Colon (tissue), 2 donors: ENCODE measurements around the gene TXNDC2.
"Not testable (repeated sequence)": the region's sequence is repeated elsewhere in the genome, so short reads cannot be mapped to it uniquely, and the experiment has no call there.

Source experiments
- FAIRE-seq: peaks from 2 replicates; lab custom pipeline; 2012; peaks lifted over from hg19 to GRCh38; lab: Jason Lieb, UNC
- donor health status: control.
- donor health status: control.

The TXNDC2 gene

DNA sequence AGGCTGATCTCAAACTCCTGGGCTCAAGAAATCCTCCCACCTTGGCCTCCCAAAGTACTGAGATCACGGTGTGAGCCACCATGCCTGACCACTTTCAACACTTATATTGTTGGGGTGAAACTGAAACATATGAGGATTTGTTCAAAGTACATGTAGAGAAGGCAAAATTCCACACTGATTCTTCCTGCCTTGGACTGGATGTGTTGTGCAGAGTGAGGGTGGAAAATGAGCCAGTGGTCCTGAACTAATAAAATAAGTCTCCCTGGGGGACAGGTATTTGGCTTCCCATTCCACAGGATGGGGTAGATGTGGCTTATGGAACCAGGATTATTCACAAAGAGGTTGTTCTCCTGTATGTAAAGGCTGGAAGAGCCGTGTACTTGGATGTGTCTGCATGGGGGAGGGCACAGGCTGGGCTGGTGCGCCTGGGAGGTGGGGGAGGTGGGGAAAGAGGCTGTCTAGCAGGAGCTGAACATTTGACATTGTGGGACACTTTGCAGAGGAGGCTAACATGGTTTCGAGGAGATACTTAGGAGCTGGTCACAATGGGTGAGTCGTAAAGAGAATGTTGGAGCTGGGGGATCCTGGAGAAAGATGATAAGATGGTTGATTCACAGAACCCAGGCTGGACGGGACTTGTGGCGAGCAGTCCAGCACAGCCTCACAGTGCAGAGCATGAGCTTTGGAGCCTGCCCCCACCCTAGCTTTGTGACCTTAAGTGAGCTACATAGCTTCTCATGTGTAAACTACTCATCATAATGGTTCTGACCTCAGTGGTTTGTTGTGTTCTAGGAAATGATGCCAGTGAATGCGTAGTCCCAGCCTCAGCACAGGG lies at the start of gene TXNDC2:
TSS of gene TXNDC2 (plus strand) at position 804 of the 835 bp plus-strand sequence. CDS start 708 bp downstream, outside the sequence.
- no peak for FAIRE-seq

DNA sequence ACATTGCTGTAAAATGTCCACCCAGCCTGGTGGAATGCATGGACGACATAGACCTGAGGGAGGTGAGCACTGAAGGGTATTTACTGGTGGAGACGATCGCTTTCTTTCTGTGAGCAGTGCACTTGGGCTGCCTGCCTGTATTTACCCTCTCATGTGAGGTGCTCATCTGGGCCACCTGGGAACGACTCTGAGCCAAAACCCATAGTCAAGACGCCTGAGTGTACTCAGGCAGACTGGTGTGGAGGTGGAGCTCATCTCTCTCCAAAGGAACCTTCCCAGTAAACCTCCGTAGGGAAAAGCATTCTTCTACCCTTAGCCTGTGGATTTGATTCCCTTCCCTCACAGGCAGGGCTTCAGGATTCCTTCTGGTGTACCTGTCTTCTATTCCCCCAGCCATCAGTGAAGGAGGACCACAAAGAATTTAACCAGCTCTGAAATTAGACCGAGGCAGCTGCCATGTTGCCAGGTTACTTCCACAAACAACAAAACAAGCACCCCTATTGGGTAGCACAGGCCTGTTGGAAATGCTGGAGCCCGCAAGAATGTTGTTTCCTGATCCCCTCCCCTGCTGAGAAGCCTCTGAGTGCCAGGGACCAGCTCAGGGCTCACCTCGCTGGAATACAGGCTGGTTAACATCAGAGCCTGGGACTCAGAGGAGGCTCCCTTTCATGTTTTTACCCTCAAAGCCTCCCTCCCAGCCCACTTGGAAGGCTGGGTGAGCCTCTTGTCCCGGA lies 47.5 kb upstream of the TXNDC2 start:
- FAIRE-seq = no peak

- no peak for FAIRE-seq
Observed at GRCh38 chr18:9839211-9839610, 46.6 kb upstream of the TXNDC2 start.

GRCh38 chr18:9839853-9840252 lies 45.9 kb upstream of the TXNDC2 start:
- FAIRE-seq = no peak

DNA sequence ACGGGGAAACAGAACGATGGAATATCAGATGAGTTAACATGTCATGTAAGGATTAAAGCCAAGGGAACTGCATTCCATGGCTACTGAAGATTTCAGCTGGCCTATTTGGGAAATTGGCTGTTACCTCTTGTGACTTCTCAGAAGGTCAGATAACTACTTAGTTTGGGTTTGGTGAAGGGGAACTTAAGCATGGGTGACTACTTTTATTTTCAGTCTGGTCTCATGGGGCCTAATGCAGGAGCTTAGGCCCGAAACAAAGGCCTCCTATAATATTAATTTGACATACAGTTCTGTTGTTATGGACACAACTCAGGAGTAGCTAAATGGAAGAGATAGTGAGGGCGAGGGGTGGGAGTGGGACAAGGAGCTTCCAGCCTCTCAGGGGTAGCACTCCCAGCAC lies 44.0 kb upstream of the TXNDC2 start:
- FAIRE-seq = no peak

- no peak for FAIRE-seq
Observed at GRCh38 chr18:9842448-9842847, 43.3 kb upstream of the TXNDC2 start.

DNA sequence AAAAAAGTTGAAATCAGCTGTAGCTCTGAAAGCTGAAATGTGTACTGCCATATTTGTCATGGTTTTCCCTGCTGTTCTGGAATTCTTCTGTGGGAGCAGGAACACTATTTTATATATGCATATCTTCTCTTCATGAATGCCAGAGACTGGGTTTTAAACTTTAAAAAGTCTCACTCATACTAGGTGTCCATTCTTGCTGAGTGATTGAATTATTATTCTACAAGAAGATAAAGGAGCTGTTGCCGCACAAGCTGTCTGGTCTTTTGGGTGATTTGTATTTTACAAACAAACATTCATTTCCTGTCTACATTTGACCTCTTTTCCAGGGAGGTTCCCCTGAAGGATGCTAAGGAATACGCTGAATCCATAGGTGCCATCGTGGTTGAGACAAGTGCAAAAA lies 40.5 kb upstream of the TXNDC2 start:
- no peak for FAIRE-seq

DNA sequence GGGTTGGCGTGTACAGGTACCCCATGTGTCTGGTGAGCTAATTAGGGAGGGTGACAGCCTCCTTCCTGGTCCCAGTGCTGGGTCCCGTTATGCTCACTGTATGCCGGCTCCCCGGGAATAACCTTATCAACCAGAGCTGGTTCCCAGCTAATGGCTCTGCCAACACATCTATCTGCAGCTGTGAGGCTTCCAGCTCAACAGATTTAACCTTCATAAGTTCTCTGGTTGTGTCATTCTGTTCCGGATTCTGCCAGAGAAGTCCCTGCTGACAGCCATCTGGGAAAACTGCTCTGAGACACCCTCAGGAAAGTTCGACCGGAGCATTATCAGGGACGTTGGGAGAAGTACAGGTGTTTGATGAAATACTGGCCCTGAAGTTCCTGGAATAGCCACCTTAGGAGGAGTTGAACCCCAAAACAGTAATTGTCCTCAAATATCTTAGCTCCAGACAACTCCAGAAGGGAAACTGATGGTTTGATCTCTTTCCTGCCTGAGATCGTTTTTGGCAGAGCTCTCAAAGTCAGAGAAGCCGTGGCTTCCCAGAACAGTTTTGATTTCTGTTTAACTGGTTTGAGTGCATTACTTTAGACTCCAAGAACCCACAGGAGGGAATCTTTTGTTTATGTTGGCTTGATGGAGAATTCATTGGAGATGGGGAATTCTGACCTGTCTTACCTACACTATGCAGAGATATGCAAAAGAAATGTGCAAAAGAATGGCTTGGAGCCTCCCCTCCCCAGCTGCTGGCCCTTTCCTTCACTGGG lies 39.4 kb upstream of the TXNDC2 start:
- no peak for FAIRE-seq

- no peak for FAIRE-seq
Observed at GRCh38 chr18:9848170-9848879, 37.4 kb upstream of the TXNDC2 start.

DNA sequence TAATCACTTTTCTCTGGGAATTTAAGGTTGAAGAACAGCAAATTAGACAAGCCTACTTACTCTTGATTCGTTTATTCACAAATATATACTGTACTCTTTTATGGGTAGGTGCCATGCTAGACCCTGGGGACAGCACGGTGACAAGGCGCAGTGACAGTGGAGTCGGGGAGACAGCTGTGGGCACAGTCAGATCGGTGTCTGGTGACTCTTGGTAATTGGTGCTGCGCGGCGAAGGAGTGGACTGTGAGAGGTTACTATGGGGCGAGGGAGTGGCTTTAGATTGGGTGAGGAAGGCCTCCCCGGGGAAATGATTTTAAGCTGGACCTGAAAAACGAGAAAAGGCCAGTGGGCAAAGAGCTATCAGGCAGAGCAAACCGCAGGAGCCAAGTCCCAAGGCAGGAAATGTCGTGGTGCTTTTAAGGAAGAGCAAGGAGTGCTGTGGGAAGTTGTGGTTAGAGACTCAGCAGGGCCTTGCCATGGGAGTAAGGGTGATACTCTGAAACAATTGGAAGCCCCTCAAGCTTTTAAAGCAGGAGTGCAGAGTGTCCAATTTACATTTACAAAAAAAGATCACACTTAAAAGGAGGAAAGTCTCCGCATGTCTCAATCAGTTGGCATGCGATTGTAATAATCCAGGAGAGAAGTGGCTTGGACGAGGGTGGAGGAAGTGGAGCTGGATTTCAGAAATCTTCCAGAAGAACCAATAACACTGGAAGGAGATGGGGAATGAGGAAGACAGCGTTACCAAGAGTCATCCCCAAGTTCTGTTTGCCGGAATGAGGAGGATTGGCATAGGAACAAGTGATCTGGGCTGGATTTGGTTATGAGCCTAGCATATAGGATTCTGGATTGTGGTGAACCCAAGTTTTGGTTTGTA lies 36.1 kb upstream of the TXNDC2 start:
- FAIRE-seq = no peak

- no peak for FAIRE-seq
Observed at GRCh38 chr18:9850309-9850708, 35.5 kb upstream of the TXNDC2 start.

DNA sequence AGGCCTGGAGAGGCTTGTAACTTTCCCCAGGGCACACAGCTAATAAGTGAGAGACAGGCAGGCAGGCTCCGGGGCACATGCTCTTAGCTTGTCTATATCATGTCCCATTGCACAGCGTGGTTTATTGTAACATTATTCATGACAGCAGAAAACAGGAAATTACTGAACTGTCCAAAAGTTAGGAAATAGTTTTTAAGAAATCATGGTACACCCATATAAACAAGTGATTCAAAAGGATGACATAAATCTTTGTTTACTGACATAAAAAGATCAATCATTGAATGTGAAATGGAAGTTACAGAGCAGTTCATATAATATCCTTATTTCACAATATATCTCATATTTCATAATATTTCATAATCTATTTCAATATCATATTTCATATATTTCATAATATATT lies 34.3 kb upstream of the TXNDC2 start:
- FAIRE-seq = no peak

GRCh38 chr18:9852266-9853081 lies 33.3 kb upstream of the TXNDC2 start:
- FAIRE-seq = no peak

DNA sequence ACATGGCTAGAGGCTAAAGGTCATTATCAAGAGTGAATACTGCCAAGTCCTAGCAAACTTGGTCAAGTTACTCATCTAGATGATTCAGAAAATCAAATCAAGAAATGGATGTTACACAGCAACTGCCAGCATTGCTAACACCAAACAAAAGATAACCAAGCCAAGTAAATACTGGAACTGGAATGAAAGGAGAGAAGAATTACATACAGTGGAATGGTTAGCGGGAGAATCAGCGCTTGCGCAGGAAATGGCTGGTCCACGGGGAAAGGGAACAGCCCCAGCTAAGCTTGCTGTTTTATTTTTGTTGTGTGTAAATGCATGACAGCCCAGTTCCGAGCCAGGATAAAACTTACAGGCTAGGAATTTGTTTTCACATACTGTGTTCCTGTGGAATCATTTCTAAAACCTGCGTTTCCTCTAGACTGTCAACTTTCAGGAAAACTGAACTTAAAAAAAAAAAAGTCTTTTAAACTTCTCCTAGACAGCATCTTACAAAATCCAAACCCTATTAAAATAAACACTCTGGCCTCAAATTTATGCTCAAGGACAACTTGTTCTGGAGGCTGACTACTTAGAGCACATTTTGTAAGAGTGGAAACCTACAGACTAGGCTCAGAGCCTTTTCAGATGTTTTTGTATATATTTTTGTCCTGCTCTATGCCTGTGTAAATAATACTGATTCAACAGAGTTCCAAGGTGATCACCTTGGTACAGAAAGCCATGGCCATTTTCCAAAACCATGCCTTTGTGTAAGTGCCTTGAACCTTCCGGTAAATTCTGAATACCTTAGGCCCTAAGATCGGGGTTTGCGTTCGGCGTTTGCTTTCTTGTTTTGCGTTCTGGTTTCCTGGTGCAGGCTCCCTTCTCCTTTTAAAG lies 30.7 kb upstream of the TXNDC2 start:
- FAIRE-seq = no peak

DNA sequence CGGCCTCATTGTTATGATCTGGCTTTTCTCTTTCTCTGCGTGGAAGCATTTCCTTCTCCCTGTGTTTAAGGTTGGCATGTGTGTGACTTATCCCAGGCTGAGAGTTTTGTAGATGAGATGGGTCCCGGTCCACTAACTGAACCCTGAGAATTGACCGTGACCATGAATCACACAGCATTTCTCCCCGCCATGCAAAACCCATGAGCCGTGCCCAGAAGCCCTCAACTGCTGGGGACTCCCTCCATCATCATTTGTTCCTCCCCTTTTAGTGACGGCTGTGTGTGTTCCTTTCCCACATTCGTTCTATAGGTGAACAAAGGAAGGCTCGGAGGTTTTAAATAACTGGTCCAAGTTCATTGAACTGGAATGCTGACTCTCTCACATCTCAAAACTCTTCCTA lies 30.1 kb upstream of the TXNDC2 start:
- no peak for FAIRE-seq

GRCh38 chr18:9856092-9856491 lies 29.7 kb upstream of the TXNDC2 start:
- FAIRE-seq = no peak

- FAIRE-seq = not testable (repeated sequence)
Observed at GRCh38 chr18:9857479-9857998, 28.2 kb upstream of the TXNDC2 start.

DNA sequence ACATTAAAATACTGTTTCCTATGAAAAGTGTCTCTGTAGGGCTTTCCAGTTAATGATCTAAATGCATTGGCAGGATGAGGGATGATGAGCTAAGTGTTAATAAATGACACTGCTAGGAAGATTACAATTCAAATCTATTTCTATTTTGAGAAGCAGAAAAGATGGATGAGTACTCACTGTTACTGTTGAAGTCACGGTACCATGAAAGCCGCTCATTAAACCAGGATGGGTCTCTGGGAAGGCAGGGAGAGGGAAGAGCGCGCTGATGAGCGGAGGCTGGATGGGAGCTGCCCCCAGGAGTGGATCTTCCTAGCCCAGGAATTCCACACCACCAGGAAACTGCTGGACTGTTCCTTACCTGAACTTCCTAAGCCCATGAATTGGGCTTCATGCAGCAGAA lies 27.1 kb upstream of the TXNDC2 start:
- FAIRE-seq = no peak

DNA sequence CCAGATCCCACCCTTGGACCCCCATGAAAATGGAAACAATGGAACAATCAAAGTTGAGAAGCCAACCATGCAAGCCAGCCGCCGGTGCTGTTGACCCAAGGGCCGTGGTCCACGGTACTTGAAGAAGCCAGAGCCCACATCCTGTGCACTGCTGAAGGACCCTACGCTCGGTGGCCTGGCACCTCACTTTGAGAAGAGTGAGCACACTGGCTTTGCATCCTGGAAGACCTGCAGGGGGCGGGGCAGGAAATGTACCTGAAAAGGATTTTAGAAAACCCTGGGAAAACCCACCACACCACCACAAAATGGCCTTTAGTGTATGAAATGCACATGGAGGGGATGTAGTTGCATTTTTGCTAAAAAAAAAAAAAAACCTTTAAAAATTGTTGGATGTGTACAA lies 26.5 kb upstream of the TXNDC2 start:
- FAIRE-seq = no peak
